ENCODE results near the gene CASR.

Gene CASR

DNA sequence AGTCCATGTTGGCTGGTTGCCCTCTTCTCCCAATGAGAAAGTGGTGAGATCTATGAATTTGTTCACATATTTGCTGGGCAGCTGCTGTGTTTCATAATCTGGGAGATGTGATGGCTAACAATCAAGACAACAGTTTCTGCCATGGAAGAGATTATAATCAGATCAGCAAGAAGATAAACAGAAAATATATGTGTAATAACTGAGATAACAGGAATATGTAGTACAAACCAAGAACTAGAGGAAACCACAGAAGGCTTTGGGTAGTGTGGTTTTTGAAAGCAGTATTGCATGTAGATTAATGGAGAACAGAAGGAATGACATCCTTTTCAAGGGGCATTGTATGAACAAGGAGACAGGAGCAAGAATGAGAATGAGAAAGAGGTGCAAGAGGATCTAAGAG lies 129.4 kb downstream of the CASR start:
- H3K9ac ChIP-seq (ENCODE audit: low read length): no peak overlapping the region
- H3F3A ChIP-seq (ENCODE audit: insufficient read depth, low read length): no peaks in the 10 kb centered on the region
- H3K9me3 ChIP-seq (ENCODE audit: low read length): no peaks in the 10 kb centered on the region
- no peak overlapping the region for H3K4me2 ChIP-seq (ENCODE audit: low read length)
- no peak overlapping the region for H3K4me3 ChIP-seq (ENCODE audit: low read depth, low read length, poor library complexity, severe bottlenecking)
- H3K27ac ChIP-seq (ENCODE audit: low read depth, low read length, poor library complexity, severe bottlenecking): no peak overlapping the region
- H3K4me1 ChIP-seq (ENCODE audit: insufficient read depth, low read length, severe bottlenecking): no peaks in the 10 kb centered on the region
- no peak overlapping the region for H2AFZ ChIP-seq (ENCODE audit: low read length)
- peaks cover 5% of the 10 kb centered on the region; the same call in 1 of the 2 replicates for H3K27me3 ChIP-seq (ENCODE audit: insufficient read depth, low read length)
- TF ChIP-seq, protein P1, sequence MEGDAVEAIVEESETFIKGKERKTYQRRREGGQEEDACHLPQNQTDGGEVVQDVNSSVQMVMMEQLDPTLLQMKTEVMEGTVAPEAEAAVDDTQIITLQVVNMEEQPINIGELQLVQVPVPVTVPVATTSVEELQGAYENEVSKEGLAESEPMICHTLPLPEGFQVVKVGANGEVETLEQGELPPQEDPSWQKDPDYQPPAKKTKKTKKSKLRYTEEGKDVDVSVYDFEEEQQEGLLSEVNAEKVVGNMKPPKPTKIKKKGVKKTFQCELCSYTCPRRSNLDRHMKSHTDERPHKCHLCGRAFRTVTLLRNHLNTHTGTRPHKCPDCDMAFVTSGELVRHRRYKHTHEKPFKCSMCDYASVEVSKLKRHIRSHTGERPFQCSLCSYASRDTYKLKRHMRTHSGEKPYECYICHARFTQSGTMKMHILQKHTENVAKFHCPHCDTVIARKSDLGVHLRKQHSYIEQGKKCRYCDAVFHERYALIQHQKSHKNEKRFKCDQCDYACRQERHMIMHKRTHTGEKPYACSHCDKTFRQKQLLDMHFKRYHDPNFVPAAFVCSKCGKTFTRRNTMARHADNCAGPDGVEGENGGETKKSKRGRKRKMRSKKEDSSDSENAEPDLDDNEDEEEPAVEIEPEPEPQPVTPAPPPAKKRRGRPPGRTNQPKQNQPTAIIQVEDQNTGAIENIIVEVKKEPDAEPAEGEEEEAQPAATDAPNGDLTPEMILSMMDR (IDR thresholded peaks at IDR 0.05; ENCODE audit: low read length): no peak
- no peak for TF ChIP-seq EZH2 (IDR thresholded peaks at IDR 0.05; ENCODE audit: borderline replicate concordance, low read length)
- no peaks in the 10 kb centered on the region for H3K79me2 ChIP-seq (ENCODE audit: insufficient read depth, low read length)
- H3K9me2 ChIP-seq (ENCODE audit: low read depth, low read length): no peaks in the 10 kb centered on the region
- no peaks in the 10 kb centered on the region for H3K36me3 ChIP-seq (ENCODE audit: insufficient read depth, low read length)
- no peaks in the 10 kb centered on the region for H4K20me1 ChIP-seq (ENCODE audit: insufficient read depth, low read length)

DNA sequence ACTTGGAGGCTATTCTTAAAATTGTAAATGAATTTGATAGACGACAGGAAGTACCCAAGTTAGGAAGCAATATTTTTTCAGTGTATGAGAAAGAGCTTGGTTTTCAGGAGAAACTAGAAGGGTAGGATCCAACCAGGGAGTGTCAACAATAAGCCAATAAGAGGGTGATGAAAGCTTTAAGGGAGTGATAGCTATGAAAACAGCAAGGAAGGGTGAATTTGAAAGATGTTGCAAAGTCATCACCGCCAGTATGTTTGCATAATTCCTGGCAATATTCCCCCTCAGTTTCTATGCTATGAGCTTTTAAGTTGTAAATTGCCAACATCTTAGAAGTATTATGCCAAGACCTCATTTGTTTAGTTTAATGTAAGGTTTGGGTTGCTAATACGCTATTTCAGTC lies 129.8 kb downstream of the CASR start:
- Histone ChIP-seq H2AFZ (ENCODE audit: low read length) (no peak overlapping the region), H3K9me2 (ENCODE audit: low read depth, low read length) (no peaks in the 10 kb centered on the region), H3K36me3 (ENCODE audit: insufficient read depth, low read length) (no peaks in the 10 kb centered on the region), H3K4me3 (ENCODE audit: low read depth, low read length, poor library complexity, severe bottlenecking) (no peak overlapping the region), H3K4me2 (ENCODE audit: low read length) (no peak overlapping the region), H3K79me2 (ENCODE audit: insufficient read depth, low read length) (no peaks in the 10 kb centered on the region), H3F3A (ENCODE audit: insufficient read depth, low read length) (no peaks in the 10 kb centered on the region), H3K4me1 (ENCODE audit: insufficient read depth, low read length, severe bottlenecking) (no peaks in the 10 kb centered on the region), H3K9ac (ENCODE audit: low read length) (no peak overlapping the region), H3K27ac (ENCODE audit: low read depth, low read length, poor library complexity, severe bottlenecking) (no peak overlapping the region), H4K20me1 (ENCODE audit: insufficient read depth, low read length) (no peaks in the 10 kb centered on the region), H3K27me3 (ENCODE audit: insufficient read depth, low read length) (peaks cover 5% of the 10 kb centered on the region; the same call in 1 of the 2 replicates), H3K9me3 (ENCODE audit: low read length) (no peaks in the 10 kb centered on the region)
- no peak for TF ChIP-seq EZH2 (IDR thresholded peaks at IDR 0.05; ENCODE audit: borderline replicate concordance, low read length)
- TF ChIP-seq, protein P1 (IDR thresholded peaks at IDR 0.05; ENCODE audit: low read length): no peak

DNA sequence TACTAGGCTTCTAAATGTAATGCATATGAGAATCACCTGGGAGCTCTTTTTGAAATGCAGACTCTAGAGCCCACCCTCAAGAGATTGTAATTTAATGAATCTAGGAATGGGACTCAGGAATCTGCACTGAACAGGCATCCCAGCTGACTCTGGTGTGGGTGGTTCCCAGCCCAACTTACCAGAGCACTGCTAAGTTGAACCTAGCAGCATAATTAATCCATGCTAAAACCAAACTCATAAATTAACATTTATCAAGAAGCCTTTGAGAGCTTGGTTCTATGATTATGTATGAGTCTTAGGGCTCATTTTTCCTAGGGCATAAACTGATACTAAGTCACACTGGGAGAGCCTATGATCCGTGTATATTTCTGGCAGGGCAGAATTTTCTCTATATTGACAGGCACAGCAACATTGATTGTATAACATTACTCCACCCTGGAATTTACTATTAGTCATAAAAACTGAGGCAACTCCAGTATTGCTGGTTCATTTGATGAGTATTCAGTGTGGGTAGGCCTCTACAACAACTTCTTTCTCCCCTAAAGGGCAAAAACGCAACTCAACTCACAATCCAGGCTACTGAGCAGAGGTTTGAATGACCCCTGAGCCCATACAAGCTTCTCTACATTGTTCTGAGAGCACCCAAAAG lies 130.9 kb downstream of the CASR start:
- Histone ChIP-seq H3K4me3 (ENCODE audit: low read depth, low read length, poor library complexity, severe bottlenecking) (no peak overlapping the region), H2AFZ (ENCODE audit: low read length) (no peak overlapping the region), H3K9me2 (ENCODE audit: low read depth, low read length) (no peaks in the 10 kb centered on the region), H3K27ac (ENCODE audit: low read depth, low read length, poor library complexity, severe bottlenecking) (no peak overlapping the region), H3F3A (ENCODE audit: insufficient read depth, low read length) (no peaks in the 10 kb centered on the region), H3K4me1 (ENCODE audit: insufficient read depth, low read length, severe bottlenecking) (no peaks in the 10 kb centered on the region), H3K9me3 (ENCODE audit: low read length) (no peaks in the 10 kb centered on the region), H4K20me1 (ENCODE audit: insufficient read depth, low read length) (no peaks in the 10 kb centered on the region), H3K9ac (ENCODE audit: low read length) (no peak overlapping the region), H3K79me2 (ENCODE audit: insufficient read depth, low read length) (no peaks in the 10 kb centered on the region), H3K4me2 (ENCODE audit: low read length) (no peak overlapping the region), H3K27me3 (ENCODE audit: insufficient read depth, low read length) (peaks cover 5% of the 10 kb centered on the region; the same call in 1 of the 2 replicates), H3K36me3 (ENCODE audit: insufficient read depth, low read length) (no peaks in the 10 kb centered on the region)
- TF ChIP-seq, protein P1 (IDR thresholded peaks at IDR 0.05; ENCODE audit: low read length): no peak
- TF ChIP-seq EZH2 (IDR thresholded peaks at IDR 0.05; ENCODE audit: borderline replicate concordance, low read length): no peak

Data from OCI-LY1 (cell line).